NCI-H2171 treated with DMSO at 0.1 percent for 48 hours (cell line): ENCODE measurements around the gene LBH.

Experiments used
- DNase-seq: peaks from one replicate; lab custom pipeline; 2025; lab: John Stamatoyannopoulos, UW

The LBH gene

GRCh38 chr2:30306522-30306921 is 75.2 kb downstream of the LBH start:
- no peak for DNase-seq

GRCh38 chr2:30308280-30308679 is 76.9 kb downstream of the LBH start:
- DNase-seq, result no peak
